HG02938 (cell line): ENCODE measurements around the gene RBBP8NL.

ENCODE experiments used
- ATAC-seq: cut with Tn5 transposase; IDR thresholded peaks from one replicate; pipeline ENCODE4 v1.9.1; 2021; ENCODE audit warnings: mild to moderate bottlenecking, moderate library complexity; ENCODE audit not compliant: unreplicated experiment

Gene RBBP8NL

DNA sequence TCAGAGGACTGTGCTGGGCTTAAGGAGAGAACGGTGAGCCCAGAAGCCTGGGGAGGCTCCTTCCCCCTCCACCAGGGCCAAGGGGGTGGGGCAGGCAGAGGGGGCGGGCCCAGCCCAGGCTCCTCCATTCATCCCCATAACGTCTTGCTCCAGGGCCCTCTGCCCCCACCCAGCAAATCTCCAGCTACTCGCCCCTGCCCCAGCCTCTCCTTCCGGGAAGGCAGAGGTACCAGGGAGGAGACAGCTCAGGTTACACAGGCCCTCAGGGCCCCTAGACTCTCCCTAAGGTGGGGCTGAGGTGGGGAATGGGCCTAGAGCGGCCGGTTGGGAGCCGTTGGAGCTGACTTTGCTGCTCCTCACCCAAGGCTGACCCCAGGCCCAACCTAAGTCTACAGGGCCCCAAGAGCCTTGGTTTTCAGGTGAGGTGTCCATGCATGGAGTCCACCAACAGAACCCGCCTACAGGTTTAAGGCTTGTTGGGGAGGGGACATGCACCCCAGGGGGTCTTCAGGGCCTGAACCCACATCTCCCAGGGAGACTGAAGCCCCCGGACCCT, 61.4 kb downstream of the RBBP8NL start:
- ATAC-seq: no peak

DNA sequence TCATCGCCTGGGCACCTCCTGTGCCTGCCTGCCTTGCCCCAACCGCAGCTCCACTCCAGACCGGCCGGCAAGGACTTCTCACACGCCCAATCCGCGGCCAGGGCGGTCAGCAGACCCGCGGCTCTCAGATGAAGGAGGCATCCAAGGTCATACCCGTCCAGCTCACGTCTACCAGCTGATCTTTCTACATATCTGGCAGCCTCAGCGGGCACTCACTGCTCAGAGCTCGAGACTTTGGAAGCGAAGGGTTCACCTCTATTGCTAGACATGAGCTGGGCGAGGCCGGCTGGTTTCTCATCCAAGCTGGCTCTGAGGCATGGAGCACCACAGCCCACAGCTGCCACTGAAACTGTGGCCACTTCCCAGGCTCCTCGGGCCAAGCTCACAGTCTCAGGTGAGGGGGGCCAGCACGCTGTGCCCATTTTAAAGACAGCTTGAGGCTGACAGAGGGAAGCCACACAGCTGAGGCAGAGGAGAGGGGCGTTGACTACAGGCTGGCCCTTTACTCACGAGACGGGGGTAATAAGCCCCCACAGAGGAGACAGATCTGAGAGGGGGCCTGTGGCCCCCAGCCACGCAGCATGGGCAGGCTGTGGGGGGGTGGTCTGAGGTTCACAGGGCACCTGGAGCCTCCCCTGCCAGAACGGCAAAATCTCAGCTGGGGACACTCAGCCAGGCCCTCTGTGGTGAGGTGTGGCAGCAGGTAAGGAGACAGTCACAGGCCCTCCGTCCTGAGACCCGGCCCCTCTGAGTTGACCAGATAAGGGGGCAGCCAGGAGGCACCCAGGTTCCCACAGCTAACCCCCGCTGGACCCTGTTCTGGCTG, 62.2 kb downstream of the RBBP8NL start:
- no peak for ATAC-seq

DNA sequence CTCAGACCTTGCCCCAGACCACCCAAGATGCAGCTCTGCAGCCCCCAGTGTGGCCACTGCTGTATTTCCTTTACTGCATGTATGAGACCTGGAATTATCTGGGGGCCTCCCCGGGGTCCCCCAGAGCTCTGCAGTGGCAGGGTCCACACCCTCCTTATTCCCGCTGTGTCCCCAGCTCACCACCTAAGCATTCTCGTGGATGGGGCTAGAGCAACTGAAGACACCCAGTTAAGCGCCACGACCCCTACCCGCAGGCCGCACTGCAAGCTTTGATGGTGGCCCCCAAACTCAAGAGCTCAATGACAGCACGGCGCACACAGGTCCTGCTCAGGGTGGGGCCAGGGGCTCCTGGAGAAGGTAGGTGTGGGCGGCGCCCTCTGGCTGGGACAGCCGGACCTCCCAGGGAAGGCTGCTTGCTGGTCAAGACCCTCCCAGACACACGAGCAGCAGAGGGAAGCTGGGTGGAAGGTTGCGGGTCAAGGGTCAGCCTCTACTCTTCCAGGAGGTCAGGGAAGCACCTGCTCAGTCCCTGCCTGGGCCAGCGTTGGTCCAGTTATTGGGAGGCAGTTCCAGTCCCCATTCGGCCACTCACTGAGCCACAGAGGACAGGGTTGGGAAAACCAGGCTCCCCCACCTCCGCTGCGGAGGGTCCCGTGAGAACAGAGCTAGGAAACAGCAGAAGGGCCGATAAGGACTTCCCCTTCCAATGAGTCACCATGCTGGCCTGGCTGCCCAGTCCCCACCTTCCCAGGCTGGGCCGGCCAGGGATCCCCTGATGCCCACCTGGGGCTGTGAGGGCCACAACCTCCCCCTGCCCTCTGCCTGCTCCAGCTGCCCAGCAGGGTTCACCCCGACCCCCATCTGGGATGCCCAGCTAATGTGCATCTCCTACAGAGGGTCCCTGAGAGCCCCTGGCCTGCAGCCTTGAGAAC, 63.2 kb downstream of the RBBP8NL start:
- ATAC-seq: no peak

DNA sequence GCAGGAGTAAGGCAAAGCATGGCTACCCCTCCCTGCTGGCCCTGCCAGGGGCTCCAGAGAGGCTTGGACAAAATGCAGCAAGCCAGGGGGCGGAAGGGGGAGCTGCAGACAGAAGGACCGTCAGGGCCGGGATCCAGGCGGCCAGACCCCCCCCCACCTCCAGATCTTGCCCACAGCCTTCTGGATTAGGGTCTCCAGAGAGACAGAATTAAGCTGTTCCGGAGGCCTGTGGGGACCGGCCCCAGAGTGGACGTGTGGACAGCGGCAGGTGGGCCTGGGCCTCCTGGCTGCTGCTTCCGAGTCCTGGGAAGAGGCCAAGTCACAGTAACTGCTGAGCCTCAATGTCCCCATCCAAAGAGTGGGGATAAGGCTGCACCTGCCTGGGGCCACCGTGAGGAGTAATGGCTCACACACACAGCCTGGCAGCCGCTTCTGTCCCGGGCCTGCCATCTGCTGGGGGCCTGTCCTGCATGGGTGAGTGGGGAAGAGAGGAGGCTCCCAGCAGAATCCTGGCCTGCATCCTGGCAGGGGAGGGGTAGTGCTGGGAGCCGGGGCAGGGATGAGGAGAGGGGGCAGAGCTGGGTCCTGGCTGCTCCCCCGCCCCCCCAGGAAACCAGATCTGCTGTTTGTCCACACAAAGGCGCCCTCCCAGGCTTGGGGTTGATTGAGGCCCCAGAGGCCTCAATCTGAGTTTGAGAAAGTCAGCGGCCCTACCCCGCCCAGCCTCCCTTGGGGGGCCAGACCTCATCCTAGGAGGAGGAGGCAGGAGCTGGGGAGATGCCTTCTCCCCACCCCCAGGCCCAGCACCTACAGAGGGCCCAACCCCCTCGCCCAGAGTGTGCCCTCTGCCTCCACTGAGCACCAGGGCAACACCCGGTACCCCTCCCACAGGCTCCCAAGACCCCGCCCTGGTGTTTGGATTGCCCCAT, 64.1 kb downstream of the RBBP8NL start:
- no peak for ATAC-seq

DNA sequence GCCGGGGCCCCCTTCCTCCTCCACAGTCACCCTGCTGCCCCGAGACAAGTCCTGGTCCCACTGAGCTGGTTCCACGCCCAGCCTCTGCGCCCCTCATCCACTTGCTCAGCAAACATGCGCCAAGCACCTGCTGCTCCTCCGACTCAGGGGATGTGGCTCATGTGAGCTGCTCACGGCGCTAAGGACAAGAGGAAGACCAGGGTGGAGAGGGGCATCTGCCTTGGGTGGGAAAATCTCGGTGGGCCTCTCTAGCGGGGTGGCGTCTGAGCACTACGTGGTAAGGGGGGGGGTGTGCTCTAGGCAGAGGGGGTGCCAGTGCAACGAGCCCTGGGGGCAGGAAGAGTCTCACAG, 64.8 kb downstream of the RBBP8NL start:
- no peak for ATAC-seq

DNA sequence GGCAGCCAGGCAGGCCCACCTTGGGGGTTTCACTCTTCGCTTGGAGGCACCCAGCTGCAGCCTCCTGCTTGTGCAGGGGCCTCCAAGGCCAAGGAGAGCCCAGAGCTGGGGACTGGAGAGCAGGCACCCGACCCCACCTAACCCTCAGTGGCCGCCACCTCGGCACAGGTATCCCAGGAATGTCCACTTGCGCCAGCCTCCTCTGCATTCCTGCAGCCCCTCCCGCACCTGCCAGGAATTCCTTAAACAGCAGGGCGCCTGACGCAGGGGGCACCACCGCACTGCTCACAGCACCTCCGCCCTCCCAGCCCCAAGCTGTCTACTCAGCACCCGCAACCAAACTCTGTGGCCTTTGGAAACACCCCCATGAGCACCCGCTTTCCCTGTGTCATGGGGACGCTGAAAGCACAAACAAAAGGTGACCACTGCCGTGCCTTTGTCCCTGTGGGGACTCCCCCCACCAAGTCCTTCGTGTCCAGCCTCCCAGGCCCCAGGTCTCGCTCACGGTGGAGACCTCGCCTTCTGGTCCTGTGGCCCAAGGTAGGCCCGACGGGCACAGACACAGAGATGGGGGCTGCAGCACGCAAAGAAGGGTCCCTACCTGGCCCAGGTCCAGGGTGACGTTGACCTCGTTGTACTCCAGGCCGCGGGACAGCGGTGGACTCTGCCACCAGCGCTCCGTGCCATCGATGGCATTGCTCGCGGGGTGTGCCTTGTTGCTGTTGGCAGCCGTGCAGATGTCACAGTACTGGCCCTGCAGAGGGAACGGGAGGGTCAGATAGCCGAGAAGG, 65.3 kb downstream of the RBBP8NL start:
- no peak for ATAC-seq

DNA sequence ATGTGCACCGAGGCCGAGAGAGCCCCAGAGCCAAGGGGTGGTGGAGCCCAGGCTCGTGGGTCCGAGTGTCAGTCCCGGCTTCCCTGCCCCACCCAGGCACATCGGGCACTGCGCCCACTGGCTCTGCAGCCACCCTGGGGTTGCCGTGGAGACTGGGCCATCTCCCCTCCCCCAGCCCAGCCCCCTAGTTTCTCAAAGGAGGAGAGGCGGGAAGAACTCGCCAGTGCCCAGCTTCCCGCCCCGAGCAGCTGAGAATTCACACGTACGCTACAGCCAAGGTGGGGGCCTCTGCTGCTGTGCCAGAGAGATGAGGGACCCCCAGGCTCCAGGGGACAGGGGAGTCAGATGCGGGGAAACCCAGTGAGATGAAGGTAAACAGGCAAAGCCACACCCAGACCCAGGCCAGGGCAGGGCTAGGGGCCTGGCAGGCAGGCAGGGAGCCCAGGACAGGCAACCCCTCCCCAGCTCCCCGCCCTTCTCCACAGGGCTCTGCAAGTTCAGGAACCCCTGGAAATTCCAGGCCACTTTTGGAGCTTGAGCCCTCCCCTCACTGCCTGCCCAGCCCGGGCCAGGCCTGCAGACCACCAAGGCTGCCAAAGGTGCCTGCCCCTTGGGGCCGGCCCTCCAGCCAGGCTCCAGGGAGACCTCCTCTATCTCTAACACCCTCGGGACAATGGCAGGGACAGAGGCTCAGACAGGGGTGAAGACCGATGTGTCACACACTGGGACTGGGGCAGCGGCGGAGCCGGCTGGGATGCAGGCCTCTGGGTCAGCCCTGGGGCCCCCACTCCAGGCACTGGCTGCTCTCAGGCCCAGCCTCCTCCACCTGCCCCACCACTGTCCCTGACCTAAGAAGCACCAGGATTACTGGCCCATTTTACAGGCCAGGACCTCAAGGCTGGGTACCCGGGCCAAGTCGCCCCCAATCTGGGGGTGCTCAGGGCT, 66.2 kb downstream of the RBBP8NL start:
- no peak for ATAC-seq
